Osteocyte (in vitro differentiated cells): ENCODE data around the gene RUNDC3A. TPM values are rescaled to one million over a fixed set of nuclear protein-coding genes. Genes with fewer than 3 reads are reported as not detected.

Source experiments
- DNase-seq: peaks from one replicate; pipeline ENCODE4 v3.0.0; 2021; ENCODE audit warnings: mixed read lengths; ENCODE audit not compliant: unreplicated experiment; ENCODE audit errors: extremely low spot score
- H3K27ac Mint-ChIP-seq: one replicate; pipeline ENCODE4 v1.8.0; 2021; ENCODE audit warnings: mild to moderate bottlenecking, mixed read lengths; ENCODE audit not compliant: unreplicated experiment
- H3K27me3 Mint-ChIP-seq: one replicate; pipeline ENCODE4 v1.8.0; 2021; ENCODE audit warnings: mixed read lengths; ENCODE audit not compliant: unreplicated experiment
- H3K36me3 Mint-ChIP-seq: one replicate; pipeline ENCODE4 v1.8.0; 2021; ENCODE audit warnings: mixed read lengths; ENCODE audit not compliant: unreplicated experiment
- H3K4me1 Mint-ChIP-seq: one replicate; pipeline ENCODE4 v1.8.0; 2021; ENCODE audit warnings: mixed read lengths; ENCODE audit not compliant: unreplicated experiment
- H3K4me3 Mint-ChIP-seq: one replicate; pipeline ENCODE4 v1.8.0; 2021; ENCODE audit warnings: mild to moderate bottlenecking, moderate library complexity, mixed read lengths; ENCODE audit not compliant: unreplicated experiment
- H3K9me3 Mint-ChIP-seq: one replicate; pipeline ENCODE4 v1.8.0; 2021; ENCODE audit warnings: mixed read lengths; ENCODE audit not compliant: unreplicated experiment
- total RNA-seq: library from RNA; stranded (reverse); gene quantifications from 2 replicates; pipeline ENCODE4 v1.2.1, GENCODE V29; 2021
- TF ChIP-seq, protein P1 (sequence below): fragments of 200-600 bp; sonication (generic); IDR thresholded peaks from 2 replicates; pipeline ENCODE4 v1.5.0; 2021; ENCODE audit warnings: antibody characterized with exemption, mild to moderate bottlenecking, moderate library complexity

Gene RUNDC3A
- total RNA-seq, 1 donor from 2014 or later: 0.38 TPM

DNA sequence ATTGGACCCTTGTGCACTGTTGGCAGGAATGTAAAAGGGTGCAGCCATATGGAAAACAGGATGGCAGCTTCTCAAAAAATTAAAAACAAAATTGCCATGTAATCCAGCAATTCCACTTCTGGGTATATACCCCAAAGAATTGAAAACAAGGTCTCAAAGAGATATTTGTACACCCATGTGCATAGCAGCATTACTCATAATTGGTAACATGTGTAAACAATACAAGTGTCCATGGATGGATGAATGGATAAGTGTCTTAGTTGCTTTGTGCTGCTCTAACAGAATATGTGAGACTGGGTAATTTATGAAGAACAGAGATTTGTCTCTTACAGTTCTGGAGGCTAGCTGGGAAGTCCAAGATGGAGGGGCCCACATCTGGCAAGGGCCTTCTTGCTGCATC lies 3.8 kb upstream of the RUNDC3A start:
- peaks cover 5% of the 10 kb centered on the region for H3K4me1 Mint-ChIP-seq
- peaks cover 48% of the 10 kb centered on the region for H3K27me3 Mint-ChIP-seq
- H3K36me3 Mint-ChIP-seq: no peaks in the 10 kb centered on the region
- DNase-seq: no peak
- H3K9me3 Mint-ChIP-seq: no peaks in the 10 kb centered on the region
- H3K27ac Mint-ChIP-seq: no peak overlapping the region
- TF ChIP-seq, protein P1, sequence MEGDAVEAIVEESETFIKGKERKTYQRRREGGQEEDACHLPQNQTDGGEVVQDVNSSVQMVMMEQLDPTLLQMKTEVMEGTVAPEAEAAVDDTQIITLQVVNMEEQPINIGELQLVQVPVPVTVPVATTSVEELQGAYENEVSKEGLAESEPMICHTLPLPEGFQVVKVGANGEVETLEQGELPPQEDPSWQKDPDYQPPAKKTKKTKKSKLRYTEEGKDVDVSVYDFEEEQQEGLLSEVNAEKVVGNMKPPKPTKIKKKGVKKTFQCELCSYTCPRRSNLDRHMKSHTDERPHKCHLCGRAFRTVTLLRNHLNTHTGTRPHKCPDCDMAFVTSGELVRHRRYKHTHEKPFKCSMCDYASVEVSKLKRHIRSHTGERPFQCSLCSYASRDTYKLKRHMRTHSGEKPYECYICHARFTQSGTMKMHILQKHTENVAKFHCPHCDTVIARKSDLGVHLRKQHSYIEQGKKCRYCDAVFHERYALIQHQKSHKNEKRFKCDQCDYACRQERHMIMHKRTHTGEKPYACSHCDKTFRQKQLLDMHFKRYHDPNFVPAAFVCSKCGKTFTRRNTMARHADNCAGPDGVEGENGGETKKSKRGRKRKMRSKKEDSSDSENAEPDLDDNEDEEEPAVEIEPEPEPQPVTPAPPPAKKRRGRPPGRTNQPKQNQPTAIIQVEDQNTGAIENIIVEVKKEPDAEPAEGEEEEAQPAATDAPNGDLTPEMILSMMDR: no peak
- no peak overlapping the region for H3K4me3 Mint-ChIP-seq

DNA sequence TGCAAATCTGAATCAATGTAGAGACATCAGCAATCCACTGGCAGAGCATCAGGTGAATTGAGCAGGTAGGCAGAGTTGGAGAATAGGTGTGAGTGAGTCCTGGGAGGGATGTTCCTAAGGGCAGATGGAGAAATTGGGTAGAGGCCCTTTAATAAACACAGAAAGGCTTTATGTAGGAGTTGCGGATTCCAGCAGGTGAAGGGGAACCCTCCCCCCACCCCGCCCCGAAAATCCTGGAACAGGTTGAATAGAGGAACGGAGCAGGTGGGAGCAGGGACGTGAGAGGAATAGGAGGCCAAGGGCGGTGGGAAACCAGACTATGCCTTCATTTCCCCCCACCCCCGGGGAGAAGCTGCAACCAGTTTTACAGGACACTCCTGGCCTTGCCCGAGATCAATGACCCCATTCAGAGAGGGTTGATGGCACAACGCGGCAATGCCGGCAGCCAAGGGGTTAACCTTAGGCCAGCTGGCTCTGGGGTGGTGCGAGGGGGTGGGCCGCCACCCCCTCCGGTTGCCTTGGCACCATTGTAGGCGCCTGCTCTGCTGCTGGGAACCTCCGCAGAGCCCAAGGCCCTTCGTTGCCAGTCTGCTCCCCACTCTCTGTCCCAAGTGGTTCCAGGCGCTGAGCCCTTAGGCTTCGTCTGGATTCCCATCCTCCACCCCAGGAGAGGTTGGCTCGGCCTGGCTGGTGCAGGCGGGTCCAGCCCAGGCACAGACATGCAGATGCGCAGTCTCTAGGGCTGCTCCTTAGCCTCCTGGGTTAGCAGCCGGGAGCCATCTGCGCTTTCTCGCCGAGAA lies 814 bp upstream of the RUNDC3A start:
- Mint-ChIP-seq H3K4me1 (peaks cover 5% of the 10 kb centered on the region), H3K36me3 (no peaks in the 10 kb centered on the region), H3K27me3 (peaks cover 35% of the 10 kb centered on the region)

GRCh38 chr17:44308865-44309264 lies 464 bp downstream of the RUNDC3A start:
- H3K9me3 Mint-ChIP-seq: no peaks in the 10 kb centered on the region
- no peak overlapping the region for H3K27ac Mint-ChIP-seq
- H3K4me3 Mint-ChIP-seq: peak overlapping the region; percentile 38
- H3K27me3 Mint-ChIP-seq: peaks cover 34% of the 10 kb centered on the region
- TF ChIP-seq, protein P1: no peak
- no peaks in the 10 kb centered on the region for H3K36me3 Mint-ChIP-seq
- peaks cover 5% of the 10 kb centered on the region for H3K4me1 Mint-ChIP-seq
- no peak for DNase-seq

More for the DNA sequence above, 814 bp upstream of the RUNDC3A start:
- DNase-seq: no peak
- Mint-ChIP-seq H3K9me3 (no peaks in the 10 kb centered on the region), H3K4me3 (peak overlapping the region; percentile 60), H3K27ac (no peak overlapping the region)
- TF ChIP-seq, protein P1: no peak

- no peaks in the 10 kb centered on the region for H3K36me3 Mint-ChIP-seq
- no peak for DNase-seq
- TF ChIP-seq, protein P1: no peak
- no peak overlapping the region for H3K27ac Mint-ChIP-seq
- no peaks in the 10 kb centered on the region for H3K9me3 Mint-ChIP-seq
- peaks cover 5% of the 10 kb centered on the region for H3K4me1 Mint-ChIP-seq
- peaks cover 36% of the 10 kb centered on the region for H3K27me3 Mint-ChIP-seq
- no peak overlapping the region for H3K4me3 Mint-ChIP-seq
These were observed 1.1 kb downstream of the RUNDC3A start for GRCh38 chr17:44309472-44309871.

DNA sequence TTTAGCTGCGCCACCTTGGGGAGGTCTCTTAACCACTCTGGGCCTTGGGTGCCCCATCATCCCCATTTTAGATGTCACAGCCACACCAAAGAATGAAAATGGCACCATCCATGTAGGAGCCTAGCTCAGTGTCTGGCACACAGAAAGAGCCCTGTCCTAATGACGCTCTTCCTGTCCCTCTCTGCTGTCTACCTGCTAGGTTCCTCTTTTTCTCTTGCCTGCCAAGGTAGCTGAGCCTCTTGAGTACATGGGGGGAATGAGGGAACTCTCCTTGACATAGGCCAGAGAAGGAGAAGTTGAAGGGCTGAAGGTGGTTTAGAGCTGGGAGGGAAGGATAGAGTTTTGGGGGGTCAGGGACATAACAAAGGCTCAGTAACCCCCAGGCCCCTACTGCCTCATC lies 1.8 kb downstream of the RUNDC3A start:
- peaks cover 30% of the 10 kb centered on the region for H3K27me3 Mint-ChIP-seq
- no peak for DNase-seq
- no peaks in the 10 kb centered on the region for H3K36me3 Mint-ChIP-seq
- no peaks in the 10 kb centered on the region for H3K9me3 Mint-ChIP-seq
- H3K4me1 Mint-ChIP-seq: peaks cover 6% of the 10 kb centered on the region
- TF ChIP-seq, protein P1: no peak
- no peak overlapping the region for H3K4me3 Mint-ChIP-seq
- H3K27ac Mint-ChIP-seq: no peak overlapping the region
